ENCODE measurements around the gene BMI1. TPM values are rescaled to one million over a fixed set of nuclear protein-coding genes. Genes with fewer than 3 reads are reported as not detected.
"Not testable (repeated sequence)": the region's sequence is repeated elsewhere in the genome, so short reads cannot be mapped to it uniquely, and the experiment has no call there.

The BMI1 gene
- total and polyA plus RNA-seq, 12 donors = 16.7 to 88.5 (median 62.1) TPM

- 96 to 97% (median 97%) methylated on average over 4 of the region's 4 CpGs for WGBS, 4 donors
Observed at GRCh38 chr10:22309180-22310000, 11.5 kb upstream of the BMI1 start.

GRCh38 chr10:22310012-22310411, 10.9 kb upstream of the BMI1 start:
- H3K27me3 ChIP-seq = peaks cover 17% of the 10 kb centered on the region
- H3K36me3 ChIP-seq (replicated peaks in 1 of 2); DNase-seq; H3K9me3 ChIP-seq (replicated peaks in 1 of 3); H3K4me3 ChIP-seq; H3K4me1 ChIP-seq (replicated peaks in 1 of 2); H3K27ac ChIP-seq: not testable (repeated sequence)
- intact Hi-C loops (cut with DNase I) = loop anchor here in 1 of 2 donors (10.0 kb wide), 1 partner anchor 305 kb away; the partner anchor contains the start of gene DNAJC1
- 92 to 98% (median 94%) methylated on average over 10 of the region's 10 CpGs for WGBS, 4 donors

More at GRCh38 chr10:22309180-22310000, 11.5 kb upstream of the BMI1 start:
- TF ChIP-seq CTCF (IDR thresholded peaks at IDR 0.05) = no peak
- TF ChIP-seq POLR2A (IDR thresholded peaks at IDR 0.05) = no peak
- no peak overlapping the region for H3K27ac ChIP-seq
- H3K36me3 ChIP-seq (replicated peaks in 1 of 2) = no peaks in the 10 kb centered on the region
- intact Hi-C loops (cut with DNase I) = no loop called here
- peaks cover 17% of the 10 kb centered on the region for H3K27me3 ChIP-seq
- H3K9me3 ChIP-seq (replicated peaks in 1 of 3) = no peaks in the 10 kb centered on the region
- no peaks in the 10 kb centered on the region for H3K4me1 ChIP-seq (replicated peaks in 1 of 2)
- no peak overlapping the region for H3K4me3 ChIP-seq
- no peak for DNase-seq

- TF ChIP-seq POLR2A (IDR thresholded peaks at IDR 0.05) (no peak), CTCF (IDR thresholded peaks at IDR 0.05) (no peak)
- Histone ChIP-seq H3K9me3 (replicated peaks in 1 of 3) (no peaks in the 10 kb centered on the region), H3K36me3 (replicated peaks in 1 of 2) (no peaks in the 10 kb centered on the region), H3K4me3 (no peak overlapping the region), H3K27me3 (peaks cover 17% of the 10 kb centered on the region), H3K27ac (no peak overlapping the region), H3K4me1 (replicated peaks in 1 of 2) (no peaks in the 10 kb centered on the region)
- intact Hi-C loops (cut with DNase I) = loop anchor here in 1 of 2 donors (10.0 kb wide), 1 partner anchor 306 kb away; the partner anchor contains the start of gene DNAJC1
- no peak for DNase-seq
Observed at GRCh38 chr10:22310928-22311327, 10.0 kb upstream of the BMI1 start.

- H3K9me3 ChIP-seq (replicated peaks in 1 of 3) = no peaks in the 10 kb centered on the region
- H3K4me3 ChIP-seq = no peak overlapping the region
- peaks cover 13% of the 10 kb centered on the region for H3K27me3 ChIP-seq
- no peak overlapping the region for H3K27ac ChIP-seq
- TF ChIP-seq CTCF (IDR thresholded peaks at IDR 0.05) (no peak), POLR2A (IDR thresholded peaks at IDR 0.05) (no peak)
- intact Hi-C loops (cut with DNase I) = loop anchor here in 1 of 2 donors (10.0 kb wide), 1 partner anchor 310 kb away; the partner anchor contains the start of gene DNAJC1
- H3K36me3 ChIP-seq (replicated peaks in 1 of 2) = no peaks in the 10 kb centered on the region
- 71 to 75% (median 72%) methylated on average over 2 of the region's 2 CpGs for WGBS, 4 donors
- no peak for DNase-seq
- H3K4me1 ChIP-seq (replicated peaks in 1 of 2) = peaks cover 0 to 18% of the 10 kb centered on the region in 2 donors
Observed at GRCh38 chr10:22314852-22315251, 6.0 kb upstream of the BMI1 start.
